PC-3 (cell line): ENCODE results near the gene CRYGC. TPM values are rescaled to one million over a fixed set of nuclear protein-coding genes. Genes with fewer than 3 reads are reported as not detected.

Source experiments
- ATAC-seq: fragments of 200-7000 bp; cut with Tn5 transposase; 2 replicates; pipeline ENCODE4 v1.9.1; 2020; ENCODE audit warnings: mild to moderate bottlenecking, moderate library complexity
- BruUV-seq: library from RNA; stranded (reverse); fragments of 400-500 nt; replicated peaks from 2 replicates; lab custom pipeline; 2021; lab: Mats Ljungman, UMichigan
- CTCF ChIA-PET: fragments of 300-600 bp; sonication (Branson Sonifier 250); formaldehyde crosslinking; loops from one replicate; lab custom pipeline; 2022; ENCODE audit warnings: antibody characterized with exemption; lab: Charles Lee
- POLR2A ChIA-PET: fragments of 300-600 bp; sonication (Branson Sonifier 250); formaldehyde crosslinking; loops from one replicate; lab custom pipeline; 2022; ENCODE audit warnings: antibody characterized with exemption; ENCODE audit not compliant: unreplicated experiment; lab: Charles Lee
- DNase-seq: peaks from one replicate; pipeline ENCODE4 v3.0.0-alpha.2; 2015
- H2AFZ ChIP-seq: fragments of 300-600 bp; sonication (generic); 2 replicates; pipeline ENCODE4 v1.6.0; 2016; ENCODE audit warnings: antibody characterized with exemption, low read length
- H3F3A ChIP-seq: fragments of 300-600 bp; sonication (generic); one replicate; pipeline ENCODE4 v1.6.0; 2017; ENCODE audit warnings: antibody characterized with exemption, low read length, control low read depth, mild to moderate bottlenecking; ENCODE audit not compliant: unreplicated experiment
- H3K27ac ChIP-seq: fragments of 300-600 bp; sonication (generic); 2 replicates; pipeline ENCODE4 v1.5.1; 2016; ENCODE audit warnings: mild to moderate bottlenecking, low read length
- H3K27me3 ChIP-seq: fragments of 300-600 bp; sonication (generic); 2 replicates; pipeline ENCODE4 v1.6.1; 2016; ENCODE audit warnings: low read length, mixed read lengths
- H3K36me3 ChIP-seq: fragments of 300-600 bp; sonication (generic); 2 replicates; pipeline ENCODE4 v1.6.1; 2016; ENCODE audit warnings: low read depth, mixed run types, low read length, mixed read lengths
- H3K4me1 ChIP-seq: fragments of 300-600 bp; sonication (generic); 2 replicates; pipeline ENCODE4 v1.5.1; 2016; ENCODE audit warnings: low read length; ENCODE audit not compliant: insufficient read depth
- H3K4me2 ChIP-seq: fragments of 300-600 bp; sonication (generic); 2 replicates; pipeline ENCODE4 v1.6.0; 2016; ENCODE audit warnings: low read length
- H3K4me3 ChIP-seq: fragments of 300-600 bp; sonication (generic); 2 replicates; pipeline ENCODE4 v1.5.1; 2016; ENCODE audit warnings: mild to moderate bottlenecking, low read length, mixed read lengths
- H3K79me2 ChIP-seq: fragments of 300-600 bp; sonication (generic); 2 replicates; pipeline ENCODE4 v1.6.1; 2017; ENCODE audit warnings: low read length, mixed read lengths
- H3K9ac ChIP-seq: fragments of 300-600 bp; sonication (generic); 2 replicates; pipeline ENCODE4 v1.6.0; 2016; ENCODE audit warnings: mild to moderate bottlenecking, low read length
- H3K9me2 ChIP-seq: fragments of 300-600 bp; sonication (generic); replicated peaks from 2 replicates; pipeline ENCODE4 v1.6.1; 2016; ENCODE audit warnings: mixed run types, low read length, mixed read lengths
- H3K9me3 ChIP-seq: fragments of 300-600 bp; sonication (generic); 2 replicates; pipeline ENCODE4 v1.6.1; 2016; ENCODE audit warnings: low read length, mixed read lengths
- H4K20me1 ChIP-seq: fragments of 300-600 bp; sonication (generic); 2 replicates; pipeline ENCODE4 v1.6.1; 2016; ENCODE audit warnings: low read length, mixed read lengths
- EZH2 ChIP-seq: fragments of 300-600 bp; sonication (generic); IDR thresholded peaks from one replicate; pipeline ENCODE4 v1.6.1; 2017; ENCODE audit warnings: antibody characterized with exemption, mild to moderate bottlenecking, low read length; ENCODE audit not compliant: unreplicated experiment
- EZH2phosphoT487 ChIP-seq: fragments of 300-600 bp; sonication (generic); IDR thresholded peaks from 2 replicates; pipeline ENCODE4 v1.6.1; 2018; ENCODE audit warnings: mild to moderate bottlenecking, antibody characterized with exemption, low read length, borderline replicate concordance
- intact Hi-C: fragments of 100-400 bp; cut with micrococcal nuclease; formaldehyde crosslinking; loops from 2 replicates; pipeline ENCODE4 v1.9.0; 2023
- total RNA-seq: library from RNA; depleted of rRNA; stranded (reverse); fragments of >200 nt; gene quantifications from 2 replicates; pipeline ENCODE4 v1.2.3, GENCODE V29; 2014
- TF ChIP-seq, protein P1 (sequence below): fragments of 300-600 bp; sonication (generic); conservative IDR thresholded peaks from 2 replicates; pipeline ENCODE4 v1.5.1; 2017; ENCODE audit warnings: antibody characterized with exemption, low read depth, mild to moderate bottlenecking, low read length

CRYGC gene
- total RNA-seq, 1 experiment from 2014 or later, result not detected

DNA sequence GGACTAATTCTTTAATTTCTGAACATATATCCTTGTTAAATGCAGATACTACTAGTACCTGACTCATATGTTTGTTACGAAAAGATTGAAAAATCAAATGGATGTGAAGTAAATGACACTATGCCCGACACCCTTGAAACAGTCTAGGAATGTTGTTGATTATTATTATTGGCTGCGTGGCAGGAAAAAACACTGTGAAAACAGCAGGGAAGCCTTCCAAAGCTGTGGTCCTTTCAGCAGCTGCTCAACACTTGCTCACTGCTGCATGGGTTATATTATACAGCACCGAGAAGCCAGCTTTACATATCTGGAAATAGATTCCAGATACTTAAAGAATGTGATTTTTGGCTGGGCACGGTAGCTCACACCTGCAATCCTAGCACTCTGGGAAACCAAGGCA lies 31.8 kb downstream of the CRYGC start:
- H3K4me1 ChIP-seq, result 0 out of 2 replicates have a peak, but pooled peaks cover 5% of the 10 kb centered on the region
- no peaks in the 10 kb centered on the region for H3K9me2 ChIP-seq
- H3K9me3 ChIP-seq, result no peaks in the 10 kb centered on the region
- H3F3A ChIP-seq, result no peaks in the 10 kb centered on the region
- no peaks in the 10 kb centered on the region for H3K79me2 ChIP-seq
- no peaks in the 10 kb centered on the region for H3K27me3 ChIP-seq
- H3K4me3 ChIP-seq, result no peak overlapping the region
- H3K36me3 ChIP-seq, result no peaks in the 10 kb centered on the region
- no peaks in the 10 kb centered on the region for H4K20me1 ChIP-seq
- intact Hi-C loops, result no loop called here
- H2AFZ ChIP-seq, result no peak overlapping the region
- no peak overlapping the region for H3K4me2 ChIP-seq
- H3K27ac ChIP-seq, result no peak overlapping the region
- TF ChIP-seq, protein P1, sequence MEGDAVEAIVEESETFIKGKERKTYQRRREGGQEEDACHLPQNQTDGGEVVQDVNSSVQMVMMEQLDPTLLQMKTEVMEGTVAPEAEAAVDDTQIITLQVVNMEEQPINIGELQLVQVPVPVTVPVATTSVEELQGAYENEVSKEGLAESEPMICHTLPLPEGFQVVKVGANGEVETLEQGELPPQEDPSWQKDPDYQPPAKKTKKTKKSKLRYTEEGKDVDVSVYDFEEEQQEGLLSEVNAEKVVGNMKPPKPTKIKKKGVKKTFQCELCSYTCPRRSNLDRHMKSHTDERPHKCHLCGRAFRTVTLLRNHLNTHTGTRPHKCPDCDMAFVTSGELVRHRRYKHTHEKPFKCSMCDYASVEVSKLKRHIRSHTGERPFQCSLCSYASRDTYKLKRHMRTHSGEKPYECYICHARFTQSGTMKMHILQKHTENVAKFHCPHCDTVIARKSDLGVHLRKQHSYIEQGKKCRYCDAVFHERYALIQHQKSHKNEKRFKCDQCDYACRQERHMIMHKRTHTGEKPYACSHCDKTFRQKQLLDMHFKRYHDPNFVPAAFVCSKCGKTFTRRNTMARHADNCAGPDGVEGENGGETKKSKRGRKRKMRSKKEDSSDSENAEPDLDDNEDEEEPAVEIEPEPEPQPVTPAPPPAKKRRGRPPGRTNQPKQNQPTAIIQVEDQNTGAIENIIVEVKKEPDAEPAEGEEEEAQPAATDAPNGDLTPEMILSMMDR, result no peak
- no peak for TF ChIP-seq EZH2
- TF ChIP-seq EZH2phosphoT487, result no peak
- ATAC-seq, result no peak
- no peak overlapping the region for H3K9ac ChIP-seq
- CTCF ChIA-PET, result no interaction called here
- no peak for DNase-seq
- no TSS peak for BruUV-seq
- POLR2A ChIA-PET, result no interaction called here

DNA sequence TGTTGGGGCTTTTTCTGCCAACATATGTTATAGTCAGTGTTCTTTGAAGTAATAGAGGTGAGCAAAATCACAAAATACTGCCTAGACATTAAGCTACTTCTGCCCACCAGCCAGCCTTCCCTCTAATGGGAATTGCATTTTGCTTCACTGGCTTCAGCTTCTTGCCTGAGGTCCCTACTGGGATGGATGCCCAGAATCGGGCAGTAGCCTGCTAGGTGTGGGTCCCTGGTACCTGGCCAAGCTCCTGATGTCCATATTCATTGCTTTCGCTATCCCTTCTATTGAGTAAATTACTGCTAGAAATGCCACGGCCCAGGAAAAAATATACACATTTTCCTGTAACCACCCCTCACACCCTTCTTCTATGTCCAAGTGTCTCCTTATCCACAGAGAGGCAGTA lies 32.3 kb downstream of the CRYGC start:
- Histone ChIP-seq H3K9me2 (no peaks in the 10 kb centered on the region), H3K36me3 (no peaks in the 10 kb centered on the region), H4K20me1 (no peaks in the 10 kb centered on the region), H3K9me3 (no peaks in the 10 kb centered on the region), H3K4me1 (0 out of 2 replicates have a peak, but pooled peaks cover 5% of the 10 kb centered on the region), H3F3A (no peaks in the 10 kb centered on the region), H3K79me2 (no peaks in the 10 kb centered on the region), H3K9ac (no peak overlapping the region), H3K4me2 (no peak overlapping the region), H3K4me3 (no peak overlapping the region), H2AFZ (no peak overlapping the region), H3K27ac (no peak overlapping the region), H3K27me3 (no peaks in the 10 kb centered on the region)
- POLR2A ChIA-PET, result no interaction called here
- BruUV-seq, result no TSS peak
- intact Hi-C loops, result no loop called here
- TF ChIP-seq, protein P1, result no peak
- no peak for TF ChIP-seq EZH2phosphoT487
- TF ChIP-seq EZH2, result no peak
- CTCF ChIA-PET, result no interaction called here
- DNase-seq (no peak), ATAC-seq (no peak)

DNA sequence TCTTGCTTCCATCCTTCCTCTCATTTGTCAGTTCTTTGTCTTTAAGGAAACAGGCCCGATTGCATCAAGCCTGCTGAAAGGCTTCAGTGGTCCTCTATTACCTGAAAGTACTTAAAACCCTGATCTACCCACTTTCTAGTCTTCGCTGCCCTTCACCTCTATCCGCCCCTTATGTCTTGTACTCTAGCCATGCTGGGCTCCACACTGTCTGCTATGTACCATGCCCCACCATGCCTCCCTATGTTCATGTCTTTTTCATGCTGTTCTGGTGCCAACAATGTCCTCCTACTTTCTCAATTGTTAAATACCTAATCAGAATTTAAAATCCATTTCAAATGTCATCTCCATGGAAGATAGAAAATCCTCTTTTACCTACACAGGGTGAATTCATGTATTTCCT lies 33.5 kb downstream of the CRYGC start:
- CTCF ChIA-PET, result no interaction called here
- H3K9ac ChIP-seq, result no peak overlapping the region
- no peak overlapping the region for H2AFZ ChIP-seq
- intact Hi-C loops, result no loop called here
- no peaks in the 10 kb centered on the region for H3K36me3 ChIP-seq
- no peaks in the 10 kb centered on the region for H3F3A ChIP-seq
- H3K27ac ChIP-seq, result no peak overlapping the region
- TF ChIP-seq EZH2phosphoT487 (no peak), EZH2 (no peak)
- TF ChIP-seq, protein P1, result no peak
- ATAC-seq, result no peak
- POLR2A ChIA-PET, result no interaction called here
- H3K79me2 ChIP-seq, result no peaks in the 10 kb centered on the region
- no peaks in the 10 kb centered on the region for H3K27me3 ChIP-seq
- no peaks in the 10 kb centered on the region for H3K9me3 ChIP-seq
- no peaks in the 10 kb centered on the region for H3K4me1 ChIP-seq
- BruUV-seq, result no TSS peak
- no peaks in the 10 kb centered on the region for H4K20me1 ChIP-seq
- no peak overlapping the region for H3K4me3 ChIP-seq
- H3K4me2 ChIP-seq, result no peak overlapping the region
- no peak for DNase-seq
- H3K9me2 ChIP-seq, result no peaks in the 10 kb centered on the region
